HG02884 (cell line): Measurements from ENCODE around the gene ZC3H18.

Experiments used
- ATAC-seq: cut with Tn5 transposase; IDR thresholded peaks from one replicate; pipeline ENCODE4 v1.9.1; 2021; ENCODE audit warnings: mild to moderate bottlenecking, moderate library complexity; ENCODE audit not compliant: unreplicated experiment

The ZC3H18 gene

DNA sequence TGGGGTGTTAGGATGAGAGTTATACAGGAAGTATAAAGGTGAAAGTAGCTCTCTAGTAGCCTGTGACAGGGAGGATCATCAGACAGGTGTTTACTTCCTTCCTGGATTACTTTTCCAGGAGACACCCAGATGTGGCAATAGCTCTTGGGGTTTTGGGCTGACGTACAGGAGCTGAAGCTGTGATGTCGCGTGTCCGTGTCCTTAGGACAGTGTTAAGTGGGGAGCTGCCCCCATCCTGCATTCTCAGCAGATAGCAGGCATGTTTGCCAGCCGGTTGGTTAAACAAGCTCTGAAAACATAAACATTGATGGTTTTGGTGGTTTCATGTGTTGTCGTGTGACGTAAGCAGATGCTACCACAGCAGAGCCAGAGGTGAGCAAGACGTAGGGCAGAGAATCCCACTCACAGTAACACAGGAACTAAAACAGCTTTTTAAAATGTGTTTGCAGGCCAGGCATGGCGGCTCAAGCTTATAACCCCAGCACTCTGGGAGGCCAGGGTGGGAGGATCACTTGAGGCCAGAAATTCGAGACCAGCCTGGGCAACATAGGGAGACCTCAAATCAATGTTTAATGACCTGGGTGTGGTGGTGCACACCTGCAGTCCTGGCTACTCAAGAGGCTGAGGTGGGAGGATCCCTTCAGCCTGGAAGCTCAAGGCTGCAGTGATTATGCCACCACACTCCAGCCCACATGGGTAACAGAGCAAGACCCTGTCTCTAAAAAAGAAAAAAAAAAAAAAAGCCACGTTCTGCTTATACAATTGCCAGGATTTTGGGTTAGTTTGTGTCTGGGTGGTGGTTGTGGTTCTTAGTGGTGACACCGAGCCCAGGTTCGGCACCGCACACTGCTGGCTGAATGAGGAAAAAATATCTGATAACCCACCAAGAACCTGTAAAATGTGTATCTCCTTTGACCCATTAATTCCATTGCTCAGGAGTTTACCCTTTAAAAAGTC is 49.9 kb downstream of the ZC3H18 start:
- no peak for ATAC-seq

GRCh38 chr16:88622125-88622524 is 51.9 kb downstream of the ZC3H18 start:
- no peak for ATAC-seq

DNA sequence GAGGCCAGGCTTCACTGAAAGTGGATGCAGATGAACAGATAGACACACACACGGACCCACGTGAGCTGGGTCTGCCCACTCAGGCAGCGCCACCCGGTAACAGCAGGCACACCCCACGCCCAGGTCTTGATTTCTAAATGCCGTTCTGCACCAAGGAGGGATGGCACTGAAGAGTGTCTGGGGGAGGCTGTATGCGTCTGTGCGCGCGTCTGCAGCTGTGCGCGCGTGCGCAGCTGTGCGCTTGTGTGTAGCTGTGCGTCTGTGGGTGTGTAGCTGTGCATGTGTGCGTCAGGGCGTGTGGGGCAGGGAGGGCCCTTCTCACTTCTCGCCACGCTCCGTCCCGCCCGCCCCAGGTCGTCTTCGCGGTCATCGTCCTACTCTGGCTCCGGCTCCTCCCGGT is 52.7 kb downstream of the ZC3H18 start:
- ATAC-seq: no peak

DNA sequence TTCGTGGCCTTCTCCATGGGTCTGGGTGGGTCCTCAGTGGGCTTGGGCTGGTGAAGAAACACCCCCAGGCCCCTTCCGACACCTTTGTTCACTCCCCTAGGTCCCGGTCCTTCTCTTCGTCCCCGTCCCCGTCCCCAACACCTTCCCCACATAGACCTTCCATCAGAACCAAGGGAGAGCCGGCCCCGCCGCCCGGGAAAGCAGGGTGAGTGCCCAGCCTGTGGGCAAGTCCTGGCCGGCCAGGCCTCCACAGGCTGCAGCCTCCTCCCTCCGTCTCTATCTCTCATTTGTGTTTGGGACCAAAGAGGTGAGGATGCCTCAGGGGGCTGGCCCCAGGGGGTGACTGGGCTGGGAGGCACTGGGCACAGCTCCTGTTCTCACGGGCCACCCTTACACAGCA is 53.7 kb downstream of the ZC3H18 start:
- ATAC-seq: no peak

GRCh38 chr16:88624481-88624880 is 54.3 kb downstream of the ZC3H18 start:
- no peak for ATAC-seq

GRCh38 chr16:88624977-88625576 is 54.9 kb downstream of the ZC3H18 start:
- no peak for ATAC-seq

- ATAC-seq: no peak
These were observed 56.4 kb downstream of the ZC3H18 start for GRCh38 chr16:88626646-88627045.

- no peak for ATAC-seq
These were observed 57.6 kb downstream of the ZC3H18 start for GRCh38 chr16:88627531-88628411.

GRCh38 chr16:88628512-88628974 is 58.3 kb downstream of the ZC3H18 start:
- ATAC-seq: no peak

GRCh38 chr16:88629835-88630234 is 59.6 kb downstream of the ZC3H18 start:
- ATAC-seq: no peak

GRCh38 chr16:88630433-88630832 is 60.2 kb downstream of the ZC3H18 start:
- no peak for ATAC-seq

- no peak for ATAC-seq
These were observed 60.7 kb downstream of the ZC3H18 start for GRCh38 chr16:88630941-88631340.

DNA sequence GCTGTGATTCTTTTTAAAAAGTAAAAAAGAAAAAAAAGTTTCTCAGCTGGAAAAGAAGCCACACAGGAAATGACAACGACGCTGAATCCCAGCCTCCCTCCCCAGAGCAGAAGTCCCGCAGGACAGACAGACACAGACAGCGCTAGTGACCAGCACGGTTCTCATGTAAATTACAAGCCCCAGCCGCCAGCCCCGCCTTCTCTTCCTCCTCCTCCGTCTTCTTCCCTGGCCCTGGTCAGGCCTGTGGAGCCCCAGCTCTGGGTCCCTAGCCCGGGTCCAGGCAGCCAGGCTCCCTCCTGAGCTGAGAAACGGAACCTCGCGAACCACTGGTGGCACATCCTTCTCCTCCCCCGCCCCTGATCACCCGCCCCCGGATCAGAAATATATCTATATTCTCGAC is 61.2 kb downstream of the ZC3H18 start:
- ATAC-seq: no peak

- no peak for ATAC-seq
These were observed 61.9 kb downstream of the ZC3H18 start for GRCh38 chr16:88631920-88632586.

DNA sequence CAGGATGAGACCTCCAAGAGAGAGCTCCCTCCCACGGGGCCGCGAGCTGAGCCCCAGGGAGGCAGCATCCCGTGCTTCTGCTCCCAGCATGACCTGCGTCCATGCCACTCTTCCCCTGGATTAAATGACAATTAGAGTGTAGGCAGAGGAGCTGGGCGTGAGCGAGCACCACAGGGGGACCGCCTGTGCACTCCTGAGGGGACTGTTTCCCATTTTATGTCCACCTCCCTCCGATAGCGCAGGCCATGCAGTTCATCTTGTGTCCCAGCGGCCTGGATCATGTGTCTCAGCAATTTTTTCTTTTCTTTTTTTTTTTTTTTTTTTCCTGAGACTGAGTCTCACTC is 62.4 kb downstream of the ZC3H18 start:
- no peak for ATAC-seq

DNA sequence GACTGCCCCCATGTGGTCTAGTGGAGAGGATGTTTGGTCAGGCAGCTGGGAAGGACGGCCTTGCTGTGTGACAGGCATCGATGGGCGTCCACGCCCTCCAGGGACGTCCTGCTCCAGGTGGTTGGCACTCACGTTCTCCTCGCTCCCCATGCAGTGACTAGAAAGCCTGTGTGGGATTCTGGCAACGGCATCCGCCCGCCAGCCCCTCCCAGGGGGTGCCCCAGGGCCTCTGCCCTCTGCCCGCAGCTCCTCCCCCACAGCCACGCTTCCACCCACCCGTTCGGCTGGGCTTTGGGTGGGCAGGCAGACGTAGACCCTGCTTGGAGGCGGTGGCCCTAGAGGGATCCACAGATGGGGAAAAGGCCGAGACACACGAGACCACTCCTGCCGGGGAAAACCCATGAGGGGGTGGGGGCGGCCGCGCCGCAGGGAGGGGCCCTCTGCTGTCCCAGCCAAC is 63.5 kb downstream of the ZC3H18 start:
- ATAC-seq: no peak

GRCh38 chr16:88634141-88634993 is 64.2 kb downstream of the ZC3H18 start:
- no peak for ATAC-seq

- ATAC-seq: no peak
These were observed 64.9 kb downstream of the ZC3H18 start for GRCh38 chr16:88634994-88635670.

DNA sequence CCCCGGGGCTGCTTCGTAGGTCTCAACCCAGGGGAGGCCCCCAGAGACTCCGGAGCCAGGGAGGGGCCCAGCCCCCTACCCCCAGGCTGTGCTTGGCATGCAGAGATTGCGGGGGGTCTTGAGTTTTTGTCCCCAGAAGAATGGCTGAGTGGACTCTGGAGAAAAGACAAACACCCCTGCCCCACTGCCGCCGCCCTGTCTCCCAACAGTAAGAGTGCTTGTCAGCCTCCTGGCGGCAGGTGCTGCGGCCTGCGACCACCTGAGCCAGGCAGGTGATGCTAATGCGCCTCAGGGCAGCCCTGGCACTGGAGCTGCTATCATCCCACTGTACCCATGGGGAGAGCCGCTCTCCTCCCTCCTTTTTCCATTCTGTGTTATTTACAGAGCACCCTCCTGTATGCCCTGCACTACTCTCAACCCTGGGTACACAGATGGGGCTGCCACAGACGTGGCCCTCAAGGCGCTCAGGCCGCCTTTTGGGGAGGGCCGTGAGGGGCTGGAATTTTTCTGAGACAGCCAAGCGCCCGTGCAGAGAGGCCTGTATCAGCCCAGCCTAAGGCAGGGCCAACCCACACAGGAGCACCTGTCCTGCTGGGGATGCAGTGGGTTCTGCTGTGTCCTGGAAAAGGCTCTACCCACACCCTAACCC is 65.6 kb downstream of the ZC3H18 start:
- no peak for ATAC-seq
